ENCODE results near the gene GLMP.
"Not testable (repeated sequence)": the region's sequence is repeated elsewhere in the genome, so short reads cannot be mapped to it uniquely, and the experiment has no call there.

The GLMP gene

GRCh38 chr1:156295391-156295947 is at the start of gene GLMP:
GLMP (minus strand) TSS chr1:156295679; CDS start chr1:156295645, 34 bp downstream.
- peak; percentile 38 for DNase-seq

- DNase-seq = no peak
These were observed 48.9 kb upstream of the GLMP start for GRCh38 chr1:156344409-156344808.

GRCh38 chr1:156342166-156342955 is 46.9 kb upstream of the GLMP start:
- no peak for DNase-seq

- peak; percentile 98 for DNase-seq
These were observed 42.9 kb upstream of the GLMP start, which contains the start of the genes CCT3 and TSACC for GRCh38 chr1:156338180-156338976. CCT3 (minus strand) TSS chr1:156338292; CDS start chr1:156338184, 108 bp downstream. TSACC (plus strand) TSS chr1:156338526; CDS start chr1:156339758, 1,232 bp downstream.

GRCh38 chr1:156337888-156338179 is 42.4 kb upstream of the GLMP start:
- DNase-seq = no peak

- no peak for DNase-seq
These were observed 41.8 kb upstream of the GLMP start for GRCh38 chr1:156337052-156337887.

- DNase-seq = no peak
These were observed 40.8 kb upstream of the GLMP start for GRCh38 chr1:156336242-156336641.

- not testable (repeated sequence) for DNase-seq
These were observed 27.7 kb upstream of the GLMP start for GRCh38 chr1:156323179-156323578.

- no peak for DNase-seq
These were observed 25.1 kb upstream of the GLMP start for GRCh38 chr1:156320560-156320959.

GRCh38 chr1:156319664-156320063 is 24.2 kb upstream of the GLMP start:
- no peak for DNase-seq

- no peak for DNase-seq
These were observed 21.4 kb upstream of the GLMP start for GRCh38 chr1:156316909-156317308.

GRCh38 chr1:156310962-156311361 is 15.5 kb upstream of the GLMP start:
- DNase-seq = no peak

- no peak for DNase-seq
These were observed 12.6 kb upstream of the GLMP start for GRCh38 chr1:156308078-156308477.

GRCh38 chr1:156305215-156305614 is 9.7 kb upstream of the GLMP start:
- DNase-seq = no peak

GRCh38 chr1:156303241-156303640 is 7.8 kb upstream of the GLMP start:
- no peak for DNase-seq

- DNase-seq = no peak
These were observed 3.4 kb upstream of the GLMP start, which contains the start of gene VHLL for GRCh38 chr1:156298852-156299357. VHLL (minus strand) TSS chr1:156299307; CDS start chr1:156299189, 118 bp downstream.

- DNase-seq = no peak
These were observed 1.6 kb downstream of the GLMP start for GRCh38 chr1:156293895-156294294.

GRCh38 chr1:156293098-156293434 is 2.4 kb downstream of the GLMP start:
- no peak for DNase-seq

- no peak for DNase-seq
These were observed 4.0 kb downstream of the GLMP start for GRCh38 chr1:156291226-156292061.

- DNase-seq = no peak
These were observed 5.6 kb downstream of the GLMP start for GRCh38 chr1:156289857-156290256.

GRCh38 chr1:156286061-156286460 is 9.4 kb downstream of the GLMP start:
- DNase-seq = no peak

- DNase-seq = no peak
These were observed 10.0 kb downstream of the GLMP start for GRCh38 chr1:156285437-156285836.
